GM06990 (cell line): ENCODE measurements around the gene MANBA.
"Not testable (repeated sequence)": the region's sequence is repeated elsewhere in the genome, so short reads cannot be mapped to it uniquely, and the experiment has no call there.

Experiments
- DNase-seq: peaks from one replicate; pipeline ENCODE4 v3.0.0-alpha.2; 2011; ENCODE audit not compliant: insufficient read length; ENCODE audit errors: extremely low read depth
- H3K27me3 ChIP-seq: replicated peaks from 2 replicates; pipeline ENCODE4 v1.6.0; 2011; ENCODE audit warnings: low read length; ENCODE audit not compliant: control insufficient read depth, insufficient read depth
- H3K36me3 ChIP-seq: 2 replicates; pipeline ENCODE4 v1.5.1; 2011; ENCODE audit warnings: low read length; ENCODE audit not compliant: control insufficient read depth, insufficient read depth
- H3K4me3 ChIP-seq: replicated peaks from 2 replicates; pipeline ENCODE4 v1.5.1; 2011; ENCODE audit warnings: low read depth, mild to moderate bottlenecking, control low read depth, low read length
- TF ChIP-seq, protein P1 (sequence below): IDR thresholded peaks from 2 replicates; pipeline ENCODE4 v1.5.1; 2011; ENCODE audit warnings: low read length, control low read depth, mild to moderate bottlenecking, inconsistent platforms; ENCODE audit not compliant: insufficient read depth, poor library complexity, severe bottlenecking

MANBA gene

GRCh38 chr4:102627831-102628523 lies 132.8 kb downstream of the MANBA start:
- no peaks in the 10 kb centered on the region for H3K27me3 ChIP-seq
- TF ChIP-seq, protein P1, sequence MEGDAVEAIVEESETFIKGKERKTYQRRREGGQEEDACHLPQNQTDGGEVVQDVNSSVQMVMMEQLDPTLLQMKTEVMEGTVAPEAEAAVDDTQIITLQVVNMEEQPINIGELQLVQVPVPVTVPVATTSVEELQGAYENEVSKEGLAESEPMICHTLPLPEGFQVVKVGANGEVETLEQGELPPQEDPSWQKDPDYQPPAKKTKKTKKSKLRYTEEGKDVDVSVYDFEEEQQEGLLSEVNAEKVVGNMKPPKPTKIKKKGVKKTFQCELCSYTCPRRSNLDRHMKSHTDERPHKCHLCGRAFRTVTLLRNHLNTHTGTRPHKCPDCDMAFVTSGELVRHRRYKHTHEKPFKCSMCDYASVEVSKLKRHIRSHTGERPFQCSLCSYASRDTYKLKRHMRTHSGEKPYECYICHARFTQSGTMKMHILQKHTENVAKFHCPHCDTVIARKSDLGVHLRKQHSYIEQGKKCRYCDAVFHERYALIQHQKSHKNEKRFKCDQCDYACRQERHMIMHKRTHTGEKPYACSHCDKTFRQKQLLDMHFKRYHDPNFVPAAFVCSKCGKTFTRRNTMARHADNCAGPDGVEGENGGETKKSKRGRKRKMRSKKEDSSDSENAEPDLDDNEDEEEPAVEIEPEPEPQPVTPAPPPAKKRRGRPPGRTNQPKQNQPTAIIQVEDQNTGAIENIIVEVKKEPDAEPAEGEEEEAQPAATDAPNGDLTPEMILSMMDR = no peak
- no peak for DNase-seq
- H3K36me3 ChIP-seq = peaks cover 3% of the 10 kb centered on the region
- H3K4me3 ChIP-seq = no peak overlapping the region

- Histone ChIP-seq H3K27me3 (no peaks in the 10 kb centered on the region), H3K4me3 (no peak overlapping the region), H3K36me3 (no peaks in the 10 kb centered on the region)
- TF ChIP-seq, protein P1 = peak; percentile 54
- peak; percentile 24 for DNase-seq
Observed at GRCh38 chr4:102625232-102625930, 135.4 kb downstream of the MANBA start.

- TF ChIP-seq, protein P1 = no peak
- no peak for DNase-seq
- Histone ChIP-seq H3K27me3 (no peaks in the 10 kb centered on the region), H3K4me3 (no peak overlapping the region), H3K36me3 (no peaks in the 10 kb centered on the region)
Observed at GRCh38 chr4:102624505-102624904, 136.3 kb downstream of the MANBA start.

GRCh38 chr4:102623622-102624021 lies 137.1 kb downstream of the MANBA start:
- H3K27me3 ChIP-seq = no peaks in the 10 kb centered on the region
- no peak for DNase-seq
- H3K4me3 ChIP-seq = no peak overlapping the region
- H3K36me3 ChIP-seq = no peaks in the 10 kb centered on the region
- TF ChIP-seq, protein P1 = no peak

DNA sequence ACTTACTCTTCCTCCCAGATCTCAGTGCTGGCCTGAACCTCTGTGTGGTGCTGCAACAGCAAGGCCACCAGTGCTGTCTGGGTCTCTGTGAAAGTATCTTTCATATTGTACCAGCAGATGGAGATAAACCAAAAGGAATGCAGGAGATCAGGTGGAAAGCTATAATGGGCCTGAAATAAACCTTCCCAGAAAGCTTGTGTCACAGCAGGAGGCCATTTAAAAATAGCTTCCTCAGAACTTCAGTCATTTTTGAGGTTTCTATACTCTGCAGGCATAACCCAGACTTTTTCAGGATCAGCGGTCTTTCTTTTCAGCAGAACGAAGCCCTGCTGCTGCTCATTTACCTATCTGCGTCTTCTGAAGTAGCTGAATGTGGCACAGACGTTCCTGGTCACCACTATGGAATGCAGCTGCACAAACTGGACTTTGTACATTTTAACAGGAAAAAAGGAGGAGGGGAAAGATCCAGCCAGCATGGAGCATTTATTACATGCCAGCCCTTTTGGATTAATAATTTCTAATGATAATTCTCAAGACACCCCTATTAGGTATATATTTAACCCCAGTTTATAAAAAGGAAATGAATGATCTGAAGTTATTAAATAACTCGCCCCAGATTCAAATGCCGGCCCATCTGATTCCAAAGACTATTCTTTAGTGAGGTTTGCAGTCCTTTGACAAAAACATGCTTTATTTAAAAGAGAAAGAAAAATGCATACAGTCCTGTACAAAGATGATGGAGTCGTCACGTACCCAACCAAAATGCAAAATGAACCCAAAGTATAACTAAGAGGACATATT lies 139.9 kb downstream of the MANBA start:
- no peak for DNase-seq
- Histone ChIP-seq H3K4me3 (no peak overlapping the region), H3K36me3 (peaks cover 7% of the 10 kb centered on the region), H3K27me3 (no peaks in the 10 kb centered on the region)
- TF ChIP-seq, protein P1 = peak; percentile 42

- H3K4me3 ChIP-seq, DNase-seq, H3K27me3 ChIP-seq, H3K36me3 ChIP-seq: not testable (repeated sequence)
Observed at GRCh38 chr4:102619776-102620631, 140.8 kb downstream of the MANBA start.

GRCh38 chr4:102619021-102619420 lies 141.7 kb downstream of the MANBA start:
- peaks cover 14% of the 10 kb centered on the region for H3K36me3 ChIP-seq
- not testable (repeated sequence) for DNase-seq, H3K27me3 ChIP-seq

More at GRCh38 chr4:102619021-102619420, 141.7 kb downstream of the MANBA start:
- H3K4me3 ChIP-seq = not testable (repeated sequence)
